Retina (tissue), 1 donor: Measurements from ENCODE around the gene TMEM116.
"Not testable (repeated sequence)": the region's sequence is repeated elsewhere in the genome, so short reads cannot be mapped to it uniquely, and the experiment has no call there.

Experiments
- DNase-seq: peaks from one replicate; pipeline ENCODE4 v3.0.0-alpha.2; 2016

Gene TMEM116

GRCh38 chr12:112012775-112013600 is at the start of gene TMEM116, which contains the start of gene ERP29:
TMEM116 (minus strand) TSS chr12:112013165; CDS start chr12:112005270, 7,895 bp downstream.
ERP29 (plus strand) TSS chr12:112013426; CDS start chr12:112013466, 40 bp downstream.
- peak; percentile 96 for DNase-seq

GRCh38 chr12:112061137-112061536 is 48.2 kb upstream of the TMEM116 start:
- no peak for DNase-seq

GRCh38 chr12:112049351-112049750 is 36.4 kb upstream of the TMEM116 start:
- peak; percentile 0 for DNase-seq

GRCh38 chr12:112046003-112046402 is 33.0 kb upstream of the TMEM116 start:
- no peak for DNase-seq

- DNase-seq = not testable (repeated sequence)
Observed at GRCh38 chr12:112036614-112037013, 23.6 kb upstream of the TMEM116 start.

- DNase-seq = no peak
Observed at GRCh38 chr12:112035219-112035785, 22.3 kb upstream of the TMEM116 start.

GRCh38 chr12:112032292-112032691 is 19.3 kb upstream of the TMEM116 start:
- DNase-seq = no peak

GRCh38 chr12:112031472-112031871 is 18.5 kb upstream of the TMEM116 start:
- no peak for DNase-seq

GRCh38 chr12:112029301-112029700 is 16.3 kb upstream of the TMEM116 start:
- DNase-seq = no peak

GRCh38 chr12:112025808-112026375 is 12.9 kb upstream of the TMEM116 start:
- DNase-seq = no peak

- no peak for DNase-seq
Observed at GRCh38 chr12:112023759-112024396, 10.9 kb upstream of the TMEM116 start.

- DNase-seq = no peak
Observed at GRCh38 chr12:112022241-112023016, 9.5 kb upstream of the TMEM116 start.

GRCh38 chr12:112020947-112021457 is 8.0 kb upstream of the TMEM116 start:
- DNase-seq = no peak

GRCh38 chr12:112018571-112019237 is 5.7 kb upstream of the TMEM116 start:
- DNase-seq = no peak

- DNase-seq = no peak
Observed at GRCh38 chr12:112017041-112017440, 4.1 kb upstream of the TMEM116 start.

- DNase-seq = no peak
Observed at GRCh38 chr12:112015938-112016337, 3.0 kb upstream of the TMEM116 start.

GRCh38 chr12:112013601-112014402 is 837 bp upstream of the TMEM116 start:
- DNase-seq = peak; percentile 85

- no peak for DNase-seq
Observed at GRCh38 chr12:112011685-112012084, 1.3 kb downstream of the TMEM116 start.

- no peak for DNase-seq
Observed at GRCh38 chr12:112010415-112011344, 2.3 kb downstream of the TMEM116 start.

- DNase-seq = not testable (repeated sequence)
Observed at GRCh38 chr12:112009596-112009995, 3.4 kb downstream of the TMEM116 start.
